Loucy (cell line): ENCODE results near the gene PCA3.

Experiments
- H2AFZ ChIP-seq: fragments of 200-600 bp; sonication (generic); 2 replicates; pipeline ENCODE4 v1.6.0; 2016; ENCODE audit warnings: antibody characterized with exemption, mild to moderate bottlenecking, low read length, moderate library complexity
- H3F3A ChIP-seq: fragments of 200-600 bp; 2 replicates; pipeline ENCODE4 v1.6.0; 2016; ENCODE audit warnings: antibody characterized with exemption, low read depth, mild to moderate bottlenecking
- H3K27me3 ChIP-seq: fragments of 200-600 bp; sonication (generic); 2 replicates; pipeline ENCODE4 v1.6.1; 2014; ENCODE audit warnings: low read length, mild to moderate bottlenecking; ENCODE audit not compliant: insufficient read depth, poor library complexity, severe bottlenecking
- H3K36me3 ChIP-seq: fragments of 200-600 bp; sonication (generic); 2 replicates; pipeline ENCODE4 v1.6.1; 2016; ENCODE audit warnings: low read length; ENCODE audit not compliant: insufficient read depth
- H3K4me1 ChIP-seq: fragments of 200-600 bp; sonication (generic); 2 replicates; pipeline ENCODE4 v1.5.1; 2014; ENCODE audit warnings: low read length, mild to moderate bottlenecking; ENCODE audit not compliant: insufficient read depth, poor library complexity, severe bottlenecking
- H3K4me2 ChIP-seq: fragments of 200-600 bp; sonication (generic); 2 replicates; pipeline ENCODE4 v1.6.0; 2014; ENCODE audit warnings: antibody characterized with exemption, low read length, low read depth, mild to moderate bottlenecking; ENCODE audit not compliant: poor library complexity, severe bottlenecking
- H3K4me3 ChIP-seq: fragments of 200-600 bp; sonication (generic); 2 replicates; pipeline ENCODE4 v1.5.1; 2014; ENCODE audit warnings: low read length, mild to moderate bottlenecking, mixed read lengths; ENCODE audit not compliant: poor library complexity, severe bottlenecking
- H3K79me2 ChIP-seq: fragments of 200-600 bp; sonication (generic); 2 replicates; pipeline ENCODE4 v1.6.1; 2014; ENCODE audit warnings: low read length; ENCODE audit not compliant: insufficient read depth
- H3K9ac ChIP-seq: fragments of 200-600 bp; sonication (generic); 2 replicates; pipeline ENCODE4 v1.6.0; 2014; ENCODE audit warnings: mild to moderate bottlenecking, low read depth, low read length, moderate library complexity; ENCODE audit not compliant: poor library complexity, severe bottlenecking
- H3K9me2 ChIP-seq: fragments of 200-600 bp; sonication (generic); replicated peaks from 2 replicates; pipeline ENCODE4 v1.6.1; 2016; ENCODE audit warnings: low read depth, low read length, mixed read lengths
- H3K9me3 ChIP-seq: fragments of 200-600 bp; sonication (generic); 2 replicates; pipeline ENCODE4 v1.6.1; 2014; ENCODE audit warnings: mild to moderate bottlenecking, antibody characterized with exemption, low read length, low read depth; ENCODE audit not compliant: insufficient read depth
- H4K20me1 ChIP-seq: fragments of 200-600 bp; sonication (generic); 2 replicates; pipeline ENCODE4 v1.6.0; 2014; ENCODE audit warnings: antibody characterized with exemption, low read length, mild to moderate bottlenecking; ENCODE audit not compliant: insufficient read depth, poor library complexity, severe bottlenecking
- CTCF ChIP-seq: fragments of 200-600 bp; sonication (generic); conservative IDR thresholded peaks from 2 replicates; pipeline ENCODE4 v1.5.1; 2014; ENCODE audit warnings: mild to moderate bottlenecking, antibody characterized with exemption, low read length
- EZH2phosphoT487 ChIP-seq: fragments of 200-600 bp; IDR thresholded peaks from 2 replicates; pipeline ENCODE4 v1.6.1; 2018; ENCODE audit warnings: antibody characterized with exemption, mild to moderate bottlenecking, moderate library complexity, borderline replicate concordance

PCA3 gene

GRCh38 chr9:76764138-76764537, at the start of gene PCA3:
TSS of gene PCA3 (plus strand) at chr9:76764438.
- no peak within 1 kb of the TSS for H3K4me3 ChIP-seq
- H2AFZ ChIP-seq = no peak within 1 kb of the TSS
- H3K4me1 ChIP-seq = no peaks in the 10 kb centered on the region
- H3K9ac ChIP-seq = no peak within 1 kb of the TSS
- H3F3A ChIP-seq = no peaks in the 10 kb centered on the region
- no peaks in the 10 kb centered on the region for H3K9me2 ChIP-seq
- H3K79me2 ChIP-seq = no peaks in the 10 kb centered on the region
- no peak within 1 kb of the TSS for H3K4me2 ChIP-seq
- TF ChIP-seq CTCF (no peak), EZH2phosphoT487 (no peak)
- H3K27me3 ChIP-seq = no peaks in the 10 kb centered on the region
- no peaks in the 10 kb centered on the region for H3K36me3 ChIP-seq
- H3K9me3 ChIP-seq = no peaks in the 10 kb centered on the region
- H4K20me1 ChIP-seq = no peaks in the 10 kb centered on the region

- Histone ChIP-seq H3F3A (no peaks in the 10 kb centered on the region), H3K9me2 (no peaks in the 10 kb centered on the region), H3K4me3 (no peak overlapping the region), H3K9ac (no peak overlapping the region), H3K79me2 (no peaks in the 10 kb centered on the region), H3K4me2 (no peak overlapping the region), H4K20me1 (no peaks in the 10 kb centered on the region), H3K27me3 (no peaks in the 10 kb centered on the region), H3K9me3 (no peaks in the 10 kb centered on the region), H2AFZ (no peak overlapping the region), H3K4me1 (no peaks in the 10 kb centered on the region), H3K36me3 (no peaks in the 10 kb centered on the region)
- TF ChIP-seq CTCF (no peak), EZH2phosphoT487 (no peak)
Observed at GRCh38 chr9:76716085-76716672, 48.1 kb upstream of the PCA3 start.

- H3F3A ChIP-seq = no peaks in the 10 kb centered on the region
- no peaks in the 10 kb centered on the region for H3K36me3 ChIP-seq
- H3K79me2 ChIP-seq = no peaks in the 10 kb centered on the region
- no peaks in the 10 kb centered on the region for H3K9me3 ChIP-seq
- H3K4me3 ChIP-seq = no peak overlapping the region
- no peaks in the 10 kb centered on the region for H3K4me1 ChIP-seq
- H3K9ac ChIP-seq = no peak overlapping the region
- H3K4me2 ChIP-seq = no peak overlapping the region
- no peaks in the 10 kb centered on the region for H4K20me1 ChIP-seq
- no peaks in the 10 kb centered on the region for H3K27me3 ChIP-seq
- TF ChIP-seq EZH2phosphoT487 = no peak
- no peak for TF ChIP-seq CTCF
- H3K9me2 ChIP-seq = no peaks in the 10 kb centered on the region
- no peak overlapping the region for H2AFZ ChIP-seq
Observed at GRCh38 chr9:76717176-76717575, 47.1 kb upstream of the PCA3 start.
